Right lobe of liver (tissue), 6 donors: Measurements from ENCODE around the gene TIMM29. TPM values are rescaled to one million over a fixed set of nuclear protein-coding genes. Genes with fewer than 3 reads are reported as not detected.

Experiments
- ATAC-seq, 4 donors: fragments of 200-7000 bp; cut with Tn5 transposase; one replicate each; pipeline ENCODE4 v1.9.1; 2020; ENCODE audit warnings: mild to moderate bottlenecking in 4 of 4, moderate library complexity in 4 of 4
- DNase-seq, 3 donors: peaks; one replicate each; pipeline ENCODE4 v3.0.0-alpha.2; 2020
- H3K27ac ChIP-seq, 3 donors: fragments of 200-600 bp; one replicate each; pipeline ENCODE4 v1.8.0; 2022
- H3K27me3 ChIP-seq, 2 donors: fragments of 200-600 bp; one replicate each; pipeline ENCODE4 v1.8.0; 2022
- H3K36me3 ChIP-seq, 4 donors: fragments of 200-600 bp; sonication (generic) in 1 of 4; one replicate each; pipeline versions ENCODE4 v1.5.1 to v1.8.0; 2017 to 2022; ENCODE audit warnings: control low read depth in 1 of 4
- H3K4me1 ChIP-seq, 4 donors: fragments of 200-600 bp; sonication (generic) in 1 of 4; one replicate each; pipeline versions ENCODE4 v1.5.1 to v1.8.0; 2017 to 2022; ENCODE audit warnings: control low read depth in 1 of 4
- H3K4me3 ChIP-seq, 3 donors: fragments of 200-600 bp; one replicate each; pipeline ENCODE4 v1.8.0; 2022
- H3K9me3 ChIP-seq, 4 donors: fragments of 200-600 bp; sonication (generic) in 1 of 4; one replicate each; pipeline versions ENCODE4 v1.5.1 to v1.8.0; 2017 to 2022; ENCODE audit warnings: control low read depth in 1 of 4
- POLR2A ChIP-seq: fragments of 450-650 bp; IDR thresholded peaks from one replicate; pipeline ENCODE4 v1.6.1; 2017; ENCODE audit warnings: antibody characterized with exemption, mild to moderate bottlenecking
- WGBS: methylation state at CpG from one replicate; pipeline ENCODE4 v1.1.6; 2018; ENCODE audit warnings: low coverage, low lambda C conversion rate; ENCODE audit not compliant: insufficient coverage; ENCODE audit errors: missing lambda C conversion rate; 5-methylcytosine and 5-hydroxymethylcytosine counted together
- intact Hi-C, 2 donors: fragments of 100-400 bp; cut with DNase I; formaldehyde crosslinking; loops; one replicate each; pipeline versions ENCODE4 v1.11.2 to v1.14.1; 2022
- total RNA-seq, 6 experiments: library from RNA; depleted of rRNA in 2 of 6; stranded (reverse); fragments of >200 nt in 2 of 6; fragmentation: NEBNext Ultra II Directional in 3 of 6; extraction: Animal tissue kit (Norgen Biotek cat#: 25700) in 3 of 6; gene quantifications; one replicate each; pipeline versions ENCODE4 v1.1.0 to v1.2.4, GENCODE V29; 2016 to 2023
- TF ChIP-seq, protein P1 (sequence below), 4 donors: fragments of 200-600 bp in 3 of 4; fragments of 450-650 bp in 1 of 4; IDR thresholded peaks; one replicate each; pipeline versions ENCODE4 v1.5.1 to v1.8.0; 2016 to 2022; ENCODE audit warnings: antibody characterized with exemption in 4 of 4, mild to moderate bottlenecking in 2 of 4
- donor health status: DM: no; HTN: yes; CAD: no.
- donor health status: DM: no; HTN: no; CAD: no.
- donor health status: DM: no; HTN: no; CAD: no.
- donor health status: DM: no; HTN: yes; CAD: no.
- donor health status: DM: no; HTN: yes; CAD: no.

Gene TIMM29
- total RNA-seq, 6 experiments from 2014 or later: 10.2 to 15.7 (median 11.6) TPM

DNA sequence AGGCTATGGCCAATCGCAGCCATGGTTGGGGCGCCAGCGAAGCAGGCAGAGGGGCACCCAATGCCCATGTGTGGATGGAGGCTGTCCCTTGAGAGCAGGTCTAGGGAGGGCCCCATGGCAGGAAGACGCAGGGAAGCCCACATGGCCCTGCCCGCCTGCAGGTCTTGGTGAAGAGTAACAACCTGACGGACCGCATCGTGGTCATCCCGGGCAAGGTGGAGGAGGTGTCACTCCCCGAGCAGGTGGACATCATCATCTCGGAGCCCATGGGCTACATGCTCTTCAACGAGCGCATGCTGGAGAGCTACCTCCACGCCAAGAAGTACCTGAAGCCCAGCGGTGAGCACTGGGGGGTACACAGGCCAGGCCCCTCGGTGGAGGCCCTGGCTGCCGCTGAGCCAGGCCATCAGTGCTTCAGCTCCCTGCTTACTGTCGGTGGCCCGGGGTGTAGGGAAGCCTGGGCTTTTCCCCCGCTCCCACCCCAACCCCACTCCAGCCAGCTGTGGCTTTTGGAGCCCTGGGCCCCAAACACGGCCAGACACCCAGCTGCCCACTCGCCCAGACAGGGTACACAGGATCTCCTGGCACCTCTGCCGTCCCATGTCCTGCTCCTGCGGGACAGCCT, 14.8 kb upstream of the TIMM29 start:
- no peak for TF ChIP-seq POLR2A
- TF ChIP-seq, protein P1, sequence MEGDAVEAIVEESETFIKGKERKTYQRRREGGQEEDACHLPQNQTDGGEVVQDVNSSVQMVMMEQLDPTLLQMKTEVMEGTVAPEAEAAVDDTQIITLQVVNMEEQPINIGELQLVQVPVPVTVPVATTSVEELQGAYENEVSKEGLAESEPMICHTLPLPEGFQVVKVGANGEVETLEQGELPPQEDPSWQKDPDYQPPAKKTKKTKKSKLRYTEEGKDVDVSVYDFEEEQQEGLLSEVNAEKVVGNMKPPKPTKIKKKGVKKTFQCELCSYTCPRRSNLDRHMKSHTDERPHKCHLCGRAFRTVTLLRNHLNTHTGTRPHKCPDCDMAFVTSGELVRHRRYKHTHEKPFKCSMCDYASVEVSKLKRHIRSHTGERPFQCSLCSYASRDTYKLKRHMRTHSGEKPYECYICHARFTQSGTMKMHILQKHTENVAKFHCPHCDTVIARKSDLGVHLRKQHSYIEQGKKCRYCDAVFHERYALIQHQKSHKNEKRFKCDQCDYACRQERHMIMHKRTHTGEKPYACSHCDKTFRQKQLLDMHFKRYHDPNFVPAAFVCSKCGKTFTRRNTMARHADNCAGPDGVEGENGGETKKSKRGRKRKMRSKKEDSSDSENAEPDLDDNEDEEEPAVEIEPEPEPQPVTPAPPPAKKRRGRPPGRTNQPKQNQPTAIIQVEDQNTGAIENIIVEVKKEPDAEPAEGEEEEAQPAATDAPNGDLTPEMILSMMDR (IDR thresholded peaks at IDR 0.05): no peak
- Histone ChIP-seq H3K4me1 (no peaks in the 10 kb centered on the region), H3K27ac (no peak overlapping the region), H3K36me3 (peaks cover 0 to 28% (median 1%) of the 10 kb centered on the region in 4 donors), H3K27me3 (no peaks in the 10 kb centered on the region), H3K4me3 (no peak overlapping the region), H3K9me3 (no peaks in the 10 kb centered on the region)
- DNase-seq (peak in 1 of 3 donors; percentile 39), ATAC-seq (no peak)
- no CpG with 5 or more reads among the region's 24 CpGs for WGBS
- intact Hi-C loops: no loop called here

DNA sequence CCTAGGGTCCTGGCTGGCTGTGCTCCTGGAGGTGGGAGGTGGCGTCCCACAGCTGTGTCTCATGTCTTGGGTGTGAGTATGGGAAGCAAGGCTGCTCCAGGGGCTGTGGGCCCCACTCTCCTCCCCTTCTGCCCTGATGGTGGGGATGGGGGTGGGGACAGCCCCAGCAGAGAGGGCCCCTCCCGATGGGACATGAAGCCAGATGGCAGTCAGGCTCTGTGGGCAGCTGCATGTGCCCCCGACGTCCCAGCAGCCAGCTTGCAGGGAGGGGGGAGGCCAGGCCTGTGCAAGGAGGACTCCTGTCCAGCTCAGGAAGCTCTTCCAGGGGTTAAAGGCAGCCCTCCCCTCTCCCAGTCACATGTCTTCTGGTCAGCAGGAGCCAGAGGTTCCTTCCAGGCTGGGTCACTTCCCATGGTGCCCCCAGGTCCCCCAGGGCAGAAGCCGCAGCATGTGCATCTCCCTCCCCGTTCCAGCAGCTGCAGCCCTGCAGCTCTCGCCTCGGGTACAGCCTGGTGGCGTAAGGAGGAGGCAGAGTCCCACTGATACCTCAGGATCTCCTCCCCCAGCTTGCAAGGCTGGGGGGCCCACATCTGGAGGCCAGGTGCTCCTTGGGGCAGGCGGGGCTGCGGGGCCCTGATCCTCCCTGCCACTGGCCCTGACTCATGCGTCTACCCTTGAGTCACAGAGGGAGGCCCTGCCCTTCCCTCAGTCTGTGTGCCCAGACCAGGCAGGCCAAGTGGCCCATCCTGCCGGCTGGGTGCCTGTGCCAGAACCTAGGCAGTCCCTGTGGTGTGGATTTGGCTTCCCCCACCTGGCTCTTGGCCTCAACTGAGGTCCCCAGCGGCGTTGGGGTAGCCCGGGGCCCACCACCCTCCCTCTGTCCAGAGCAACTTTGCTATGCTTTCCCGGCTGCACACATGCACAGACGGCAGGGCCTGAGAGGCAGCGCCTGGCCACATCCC, 13.2 kb upstream of the TIMM29 start:
- intact Hi-C loops: no loop called here
- peaks cover 0 to 19% (median 0%) of the 10 kb centered on the region in 4 donors for H3K36me3 ChIP-seq
- H3K9me3 ChIP-seq: no peaks in the 10 kb centered on the region
- TF ChIP-seq, protein P1 (IDR thresholded peaks at IDR 0.05): no peak
- TF ChIP-seq POLR2A: no peak
- no peak overlapping the region for H3K27ac ChIP-seq
- WGBS: 88% methylated on average over 6 of the region's 19 CpGs
- H3K4me3 ChIP-seq: no peak overlapping the region
- DNase-seq (peak in 1 of 3 donors; percentile 37), ATAC-seq (peak in 1 of 4 donors; percentile 3)
- no peaks in the 10 kb centered on the region for H3K27me3 ChIP-seq
- no peaks in the 10 kb centered on the region for H3K4me1 ChIP-seq

DNA sequence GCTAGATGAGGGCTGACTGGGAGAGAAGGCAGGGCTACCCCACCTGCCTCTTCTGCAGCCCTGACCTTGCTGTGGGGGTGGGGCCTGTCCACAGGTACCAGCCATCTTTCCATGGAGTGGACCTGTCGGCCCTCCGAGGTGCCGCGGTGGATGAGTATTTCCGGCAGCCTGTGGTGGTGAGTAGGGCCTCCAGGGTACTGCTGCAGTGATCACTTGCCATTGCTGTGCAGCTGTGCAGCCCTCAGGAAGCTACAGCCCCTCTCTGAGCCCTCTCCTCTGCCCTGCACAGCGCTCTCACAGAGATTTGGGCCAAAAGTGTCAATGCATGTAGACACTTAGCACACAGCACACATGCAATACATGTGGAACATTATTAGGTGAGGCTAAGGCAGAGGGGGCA, 12.0 kb upstream of the TIMM29 start:
- no peak for DNase-seq
- Histone ChIP-seq H3K27me3 (no peaks in the 10 kb centered on the region), H3K27ac (no peak overlapping the region), H3K36me3 (peaks cover 0 to 15% (median 3%) of the 10 kb centered on the region in 4 donors), H3K9me3 (no peaks in the 10 kb centered on the region), H3K4me1 (no peaks in the 10 kb centered on the region), H3K4me3 (no peak overlapping the region)
- WGBS: 100% methylated on average over 1 of the region's 6 CpGs
- TF ChIP-seq, protein P1 (IDR thresholded peaks at IDR 0.05): no peak
- no peak for TF ChIP-seq POLR2A
- intact Hi-C loops: no loop called here
- ATAC-seq: no peak

DNA sequence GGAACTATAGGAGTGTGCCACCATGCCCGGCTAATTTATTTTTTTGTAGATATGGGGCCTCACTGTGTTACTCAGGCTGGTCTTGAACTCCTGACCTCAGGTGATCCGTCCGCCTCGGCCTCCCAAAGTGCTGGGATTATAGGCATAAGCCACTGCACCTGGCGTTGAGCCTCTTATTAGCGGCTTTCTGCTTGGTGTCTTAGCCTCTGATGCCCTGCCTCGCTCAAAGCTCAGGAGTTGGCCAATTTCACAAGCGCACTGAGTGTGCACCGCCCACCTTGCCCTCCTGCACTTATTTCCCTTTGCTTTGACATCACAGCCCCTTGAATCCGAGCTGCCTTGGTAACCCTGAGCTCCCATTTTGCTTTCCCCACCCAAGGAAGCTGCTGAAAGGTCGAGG, 10.3 kb upstream of the TIMM29 start:
- ATAC-seq: no peak
- H3K36me3 ChIP-seq: peaks cover 0 to 18% (median 7%) of the 10 kb centered on the region in 4 donors
- no peaks in the 10 kb centered on the region for H3K4me1 ChIP-seq
- no peak overlapping the region for H3K27ac ChIP-seq
- DNase-seq: no peak
- TF ChIP-seq, protein P1 (IDR thresholded peaks at IDR 0.05): no peak
- no peak for TF ChIP-seq POLR2A
- 90% methylated on average over 7 of the region's 11 CpGs for WGBS
- intact Hi-C loops: no loop called here
- H3K4me3 ChIP-seq: no peak overlapping the region
- no peaks in the 10 kb centered on the region for H3K27me3 ChIP-seq
- H3K9me3 ChIP-seq: no peaks in the 10 kb centered on the region
